Type B pancreatic cell (in vitro differentiated cells): ENCODE results near the gene ATL2. TPM values are rescaled to one million over a fixed set of nuclear protein-coding genes. Genes with fewer than 3 reads are reported as not detected.

ENCODE experiments used
- DNase-seq: peaks from one replicate; pipeline ENCODE4 v3.0.0; 2021; ENCODE audit warnings: mixed read lengths; ENCODE audit not compliant: unreplicated experiment; ENCODE audit errors: extremely low spot score
- H3K27ac Mint-ChIP-seq: 2 replicates; pipeline ENCODE4 v1.8.0; 2021; ENCODE audit warnings: mild to moderate bottlenecking, mixed read lengths
- H3K27me3 Mint-ChIP-seq: 2 replicates; pipeline ENCODE4 v1.8.0; 2021; ENCODE audit warnings: mixed read lengths
- H3K36me3 Mint-ChIP-seq: 2 replicates; pipeline ENCODE4 v1.8.0; 2021; ENCODE audit warnings: mixed read lengths
- H3K4me1 Mint-ChIP-seq: one replicate; pipeline ENCODE4 v1.8.0; 2021; ENCODE audit warnings: mixed read lengths; ENCODE audit not compliant: unreplicated experiment
- H3K4me3 Mint-ChIP-seq: 2 replicates; pipeline ENCODE4 v1.8.0; 2021; ENCODE audit warnings: mild to moderate bottlenecking, mixed read lengths
- H3K9me3 Mint-ChIP-seq: 2 replicates; pipeline ENCODE4 v1.8.0; 2021; ENCODE audit warnings: mixed read lengths
- CTCF ChIP-seq: fragments of 200-600 bp; sonication (generic); conservative IDR thresholded peaks from 2 replicates; pipeline ENCODE4 v1.5.0; 2021; ENCODE audit warnings: antibody characterized with exemption, mild to moderate bottlenecking
- total RNA-seq: library from RNA; stranded (reverse); gene quantifications from 2 replicates; pipeline ENCODE4 v1.2.1, GENCODE V29; 2021; ENCODE audit warnings: low replicate concordance

ATL2 gene
- total RNA-seq, 1 donor from 2014 or later, result 62.6 TPM

GRCh38 chr2:38409156-38410102 is 32.4 kb upstream of the ATL2 start:
- H3K9me3 Mint-ChIP-seq, result peaks cover 13% of the 10 kb centered on the region
- DNase-seq, result no peak
- no peak for TF ChIP-seq CTCF
- H3K36me3 Mint-ChIP-seq, result peaks cover 4% of the 10 kb centered on the region
- no peaks in the 10 kb centered on the region for H3K27me3 Mint-ChIP-seq
- peak overlapping the region; percentile 43 for H3K27ac Mint-ChIP-seq
- no peak overlapping the region for H3K4me3 Mint-ChIP-seq
- H3K4me1 Mint-ChIP-seq, result no peaks in the 10 kb centered on the region

- Mint-ChIP-seq H3K9me3 (peaks cover 2% of the 10 kb centered on the region), H3K27me3 (no peaks in the 10 kb centered on the region)
- no peak for DNase-seq
Measured at GRCh38 chr2:38407111-38407682, 30.1 kb upstream of the ATL2 start.

GRCh38 chr2:38406597-38407110 is 29.6 kb upstream of the ATL2 start:
- Mint-ChIP-seq H3K9me3 (no peaks in the 10 kb centered on the region), H3K27ac (peak overlapping the region; percentile 7), H3K4me3 (no peak overlapping the region), H3K4me1 (no peaks in the 10 kb centered on the region), H3K36me3 (no peaks in the 10 kb centered on the region), H3K27me3 (no peaks in the 10 kb centered on the region)
- TF ChIP-seq CTCF, result no peak
- no peak for DNase-seq

More at GRCh38 chr2:38407111-38407682, 30.1 kb upstream of the ATL2 start:
- H3K4me1 Mint-ChIP-seq, result no peaks in the 10 kb centered on the region
- no peak for TF ChIP-seq CTCF
- H3K4me3 Mint-ChIP-seq, result no peak overlapping the region
- H3K36me3 Mint-ChIP-seq, result peaks cover under 1% of the 10 kb centered on the region
- peak overlapping the region; percentile 7 for H3K27ac Mint-ChIP-seq

- no peaks in the 10 kb centered on the region for H3K4me1 Mint-ChIP-seq
- TF ChIP-seq CTCF, result no peak
- H3K4me3 Mint-ChIP-seq, result no peak overlapping the region
- no peaks in the 10 kb centered on the region for H3K27me3 Mint-ChIP-seq
- no peaks in the 10 kb centered on the region for H3K36me3 Mint-ChIP-seq
- no peaks in the 10 kb centered on the region for H3K9me3 Mint-ChIP-seq
- H3K27ac Mint-ChIP-seq, result no peak overlapping the region
- no peak for DNase-seq
Measured at GRCh38 chr2:38405917-38406596, 29.0 kb upstream of the ATL2 start.

GRCh38 chr2:38400513-38400912 is 23.4 kb upstream of the ATL2 start:
- no peak for DNase-seq
- Mint-ChIP-seq H3K36me3 (no peaks in the 10 kb centered on the region), H3K9me3 (peaks cover 4% of the 10 kb centered on the region), H3K27ac (no peak overlapping the region), H3K27me3 (no peaks in the 10 kb centered on the region), H3K4me1 (peaks cover 5% of the 10 kb centered on the region), H3K4me3 (no peak overlapping the region)
- no peak for TF ChIP-seq CTCF
